HCT116 (cell line): Measurements from ENCODE around the gene KCNIP3. TPM values are rescaled to one million over a fixed set of nuclear protein-coding genes. Genes with fewer than 3 reads are reported as not detected.

Experiments used
- ATAC-seq: fragments of 200-7000 bp; cut with Tn5 transposase; 2 replicates; pipeline ENCODE4 v1.9.1; 2020; ENCODE audit warnings: mild to moderate bottlenecking, moderate library complexity
- BruUV-seq: library from RNA; stranded (reverse); fragments of 400-500 nt; replicated peaks from 2 replicates; lab custom pipeline; 2021; lab: Mats Ljungman, UMichigan
- CTCF ChIA-PET: fragments of 300-600 bp; sonication (Branson Sonifier 250); formaldehyde crosslinking; loops from one replicate; lab custom pipeline; 2021; ENCODE audit warnings: antibody characterized with exemption; lab: Charles Lee
- POLR2A ChIA-PET: fragments of 300-600, 350-600 bp; sonication (Branson Sonifier 250); formaldehyde crosslinking; loops from one replicate; lab custom pipeline; 2021; ENCODE audit warnings: antibody characterized with exemption; lab: Charles Lee
- RAD21 ChIA-PET, 2 experiments: fragments of 300-600 bp; sonication (Branson Sonifier 250); formaldehyde crosslinking; loops; one replicate each; lab custom pipeline; 2023; ENCODE audit warnings: low total read pairs in 2 of 2; ENCODE audit not compliant: uncharacterized antibody in 2 of 2, unreplicated experiment in 2 of 2, low non-redundant PET in 1 of 2; lab: Charles Lee
- DNase-seq: peaks from one replicate; pipeline ENCODE4 v3.0.0-alpha.2; 2010; ENCODE audit warnings: low read depth, low spot score
- H2AFZ ChIP-seq: fragments of 200-600 bp; shearing (Covaris generic), sonication (generic); 2 replicates; pipeline ENCODE4 v1.6.1; 2017; ENCODE audit warnings: low read depth, mixed run types, mixed read lengths, antibody characterized with exemption, low read length; ENCODE audit not compliant: poor library complexity, severe bottlenecking
- H3K27ac ChIP-seq: 2 replicates; pipeline ENCODE4 v1.5.1; 2012; ENCODE audit warnings: low read depth, low read length
- H3K27me3 ChIP-seq: fragments of 200-600 bp; sonication (generic); 2 replicates; pipeline ENCODE4 v1.6.1; 2016; ENCODE audit warnings: mixed run types, low read length, mixed read lengths; ENCODE audit not compliant: insufficient read depth
- H3K36me3 ChIP-seq, 2 experiments: fragments of 200-500 bp in 1 of 2; fragments of 200-600 bp in 1 of 2; sonication (Bioruptor generic) in 1 of 2; sonication (generic) in 1 of 2; 2 replicates each; pipeline versions ENCODE4 v1.5.1 to v1.6.1; 2014 to 2016; ENCODE audit warnings: low read length in 2 of 2, inconsistent platforms in 1 of 2, mixed read lengths in 1 of 2, mixed run types in 1 of 2; ENCODE audit not compliant: insufficient read depth in 2 of 2, control insufficient read depth in 1 of 2
- H3K4me1 ChIP-seq, 2 experiments: fragments of 200-600 bp in 1 of 2; sonication (generic) in 1 of 2; 2 replicates each; pipeline versions ENCODE4 v1.5.1 to v1.6.1; 2012 to 2017; ENCODE audit warnings: low read length in 2 of 2, inconsistent platforms in 1 of 2, mild to moderate bottlenecking in 1 of 2, mixed read lengths in 1 of 2, mixed run types in 1 of 2, moderate library complexity in 1 of 2; ENCODE audit not compliant: insufficient read depth in 2 of 2, control insufficient read depth in 1 of 2
- H3K4me2 ChIP-seq: fragments of 200-600 bp; sonication (generic); 2 replicates; pipeline ENCODE4 v1.6.1; 2017; ENCODE audit warnings: mixed run types, low read length, mixed read lengths
- H3K4me3 ChIP-seq, 2 experiments: fragments of 200-600 bp in 1 of 2; sonication (generic) in 1 of 2; replicated peaks in 1 of 2; 2 replicates each; pipeline ENCODE4 v1.5.1; 2011 to 2016; ENCODE audit warnings: low read length in 2 of 2, control low read depth in 1 of 2, low read depth in 1 of 2, mild to moderate bottlenecking in 1 of 2, mixed read lengths in 1 of 2, mixed run types in 1 of 2
- H3K79me2 ChIP-seq: fragments of 200-600 bp; sonication (generic); 2 replicates; pipeline ENCODE4 v1.6.1; 2017; ENCODE audit warnings: mild to moderate bottlenecking, mixed run types, low read length, moderate library complexity, mixed read lengths; ENCODE audit not compliant: insufficient read depth
- H3K9ac ChIP-seq: fragments of 200-600 bp; sonication (generic); 2 replicates; pipeline ENCODE4 v1.6.1; 2016; ENCODE audit warnings: low read length, mixed read lengths
- H3K9me2 ChIP-seq: fragments of 200-600 bp; sonication (generic), shearing (Covaris generic); 2 replicates; pipeline ENCODE4 v1.6.1; 2017; ENCODE audit warnings: mixed run types, mild to moderate bottlenecking, moderate library complexity; ENCODE audit not compliant: insufficient read depth
- H3K9me3 ChIP-seq, 2 experiments: fragments of 200-500 bp in 1 of 2; fragments of 200-600 bp in 1 of 2; sonication (Bioruptor generic) in 1 of 2; sonication (generic) in 1 of 2; 2 replicates each; pipeline ENCODE4 v1.6.1; 2014 to 2017; ENCODE audit warnings: low read length in 2 of 2, mixed read lengths in 2 of 2, inconsistent platforms in 1 of 2, low read depth in 1 of 2, mild to moderate bottlenecking in 1 of 2, mixed run types in 1 of 2, moderate library complexity in 1 of 2; ENCODE audit not compliant: control insufficient read depth in 1 of 2, insufficient read depth in 1 of 2
- H4K20me1 ChIP-seq: fragments of 200-600 bp; sonication (generic), shearing (Covaris generic); 2 replicates; pipeline ENCODE4 v1.6.1; 2017; ENCODE audit warnings: mixed run types, mild to moderate bottlenecking, moderate library complexity; ENCODE audit not compliant: insufficient read depth
- CBX3 ChIP-seq: IDR thresholded peaks from 2 replicates; pipeline ENCODE4 v1.6.1; 2012; ENCODE audit warnings: low read depth
- CEBPB ChIP-seq: IDR thresholded peaks from 2 replicates; pipeline ENCODE4 v1.6.1; 2012; ENCODE audit warnings: low read depth
- EGR1 ChIP-seq: IDR thresholded peaks from 2 replicates; pipeline ENCODE4 v1.6.1; 2012; ENCODE audit warnings: low read depth
- FOSL1 ChIP-seq: IDR thresholded peaks from 2 replicates; pipeline ENCODE4 v1.6.1; 2012; ENCODE audit warnings: low read depth
- JUND ChIP-seq: IDR thresholded peaks from 2 replicates; pipeline ENCODE4 v1.6.1; 2012
- MAX ChIP-seq: IDR thresholded peaks from 2 replicates; pipeline ENCODE4 v1.6.1; 2012
- RAD21 ChIP-seq: IDR thresholded peaks from 2 replicates; pipeline ENCODE4 v1.6.1; 2012; ENCODE audit warnings: low read depth, mild to moderate bottlenecking
- REST ChIP-seq: IDR thresholded peaks from 2 replicates; pipeline ENCODE4 v1.6.1; 2012; ENCODE audit warnings: low read depth
- TCF7L2 ChIP-seq: IDR thresholded peaks from 2 replicates; pipeline ENCODE4 v1.7.0; 2011; ENCODE audit warnings: borderline replicate concordance, inconsistent platforms; ENCODE audit not compliant: insufficient read depth, insufficient read length; ENCODE audit errors: extremely low read depth
- YY1 ChIP-seq: IDR thresholded peaks from 2 replicates; pipeline ENCODE4 v1.6.1; 2011; ENCODE audit warnings: low read length, low read depth, moderate library complexity, mild to moderate bottlenecking; ENCODE audit not compliant: insufficient replicate concordance; ENCODE audit errors: extremely low read depth
- ZBTB33 ChIP-seq: IDR thresholded peaks from 2 replicates; pipeline ENCODE4 v1.6.1; 2011; ENCODE audit warnings: mild to moderate bottlenecking, low read length, moderate library complexity; ENCODE audit not compliant: insufficient replicate concordance; ENCODE audit errors: extremely low read depth
- ZFX ChIP-seq: fragments of 450-650 bp; IDR thresholded peaks from 2 replicates; pipeline ENCODE4 v1.6.1; 2017
- ZNF274 ChIP-seq: fragments of 200-500 bp; sonication (Bioruptor generic); IDR thresholded peaks from 2 replicates; pipeline ENCODE4 v1.6.1; 2014; ENCODE audit warnings: mild to moderate bottlenecking, low read depth, low read length, inconsistent platforms
- intact Hi-C: fragments of 100-400 bp; cut with micrococcal nuclease; formaldehyde crosslinking; loops from 2 replicates; pipeline ENCODE4 v1.10.0; 2022
- total RNA-seq: library from RNA; stranded (reverse); gene quantifications from one replicate; pipeline ENCODE4 v1.2.1, GENCODE V29; 2021; ENCODE audit not compliant: unreplicated experiment

Gene KCNIP3
- total RNA-seq, 1 experiment from 2014 or later, result 3.1 TPM

GRCh38 chr2:95313296-95314131 is 16.4 kb downstream of the KCNIP3 start:
- no peaks in the 10 kb centered on the region for H3K9me3 ChIP-seq
- H3K79me2 ChIP-seq, result no peaks in the 10 kb centered on the region
- no peak overlapping the region for H3K27ac ChIP-seq
- H3K4me2 ChIP-seq, result no peak overlapping the region; the same call in 1 of the 2 replicates
- no peaks in the 10 kb centered on the region for H3K36me3 ChIP-seq
- intact Hi-C loops, result no loop called here
- CTCF ChIA-PET, result interaction anchor here (2.2 kb wide), 1 partner anchor 82 kb away, joined by 24 read pairs; no protein-coding TSS in a partner anchor
- DNase-seq (no peak), ATAC-seq (peak; percentile 39; the same call in 1 of the 2 replicates)
- POLR2A ChIA-PET, result no interaction called here
- no TSS peak for BruUV-seq
- H3K4me3 ChIP-seq, result no peak overlapping the region
- H2AFZ ChIP-seq, result no peak overlapping the region
- peaks cover 10 to 20% of the 10 kb centered on the region in 2 experiments; a peak in 2 of 4 replicates for H3K4me1 ChIP-seq
- H4K20me1 ChIP-seq, result no peaks in the 10 kb centered on the region
- no peak overlapping the region for H3K9ac ChIP-seq
- RAD21 ChIA-PET, result no interaction called here
- H3K27me3 ChIP-seq, result no peaks in the 10 kb centered on the region
- TF ChIP-seq MAX (no peak; the same call in 1 of the 2 replicates), ZFX (no peak), CBX3 (no peak)
- no peaks in the 10 kb centered on the region for H3K9me2 ChIP-seq

- Histone ChIP-seq H3K79me2 (no peaks in the 10 kb centered on the region), H2AFZ (no peak overlapping the region), H4K20me1 (no peaks in the 10 kb centered on the region), H3K4me1 (peaks cover 10 to 15% of the 10 kb centered on the region in 2 experiments; a peak in 2 of 4 replicates), H3K36me3 (no peaks in the 10 kb centered on the region), H3K27me3 (no peaks in the 10 kb centered on the region), H3K9me2 (no peaks in the 10 kb centered on the region), H3K9me3 (no peaks in the 10 kb centered on the region), H3K4me2 (no peak overlapping the region), H3K27ac (no peak overlapping the region), H3K4me3 (no peak overlapping the region), H3K9ac (no peak overlapping the region)
- no peak for ATAC-seq
- POLR2A ChIA-PET, result interaction anchor here (0.7 kb wide), 1 partner anchor 82 kb away, joined by 4 read pairs; no protein-coding TSS in a partner anchor
- BruUV-seq, result no TSS peak
- DNase-seq, result no peak
- intact Hi-C loops, result no loop called here
- CTCF ChIA-PET, result interaction anchor here (5.2 kb wide), 1 partner anchor 83 kb away, joined by 88 read pairs; no protein-coding TSS in a partner anchor
- RAD21 ChIA-PET, result interaction anchor here (1.0 to 1.6 kb wide), 2 partner anchors 83 kb away, joined by 3 to 7 read pairs; no protein-coding TSS in a partner anchor
- TF ChIP-seq RAD21 (no peak), EGR1 (no peak), TCF7L2 (no peak), ZNF274 (no peak), JUND (no peak), REST (no peak), ZBTB33 (no peak), CEBPB (no peak), FOSL1 (no peak), YY1 (no peak)
Measured at GRCh38 chr2:95314598-95314963, 17.4 kb downstream of the KCNIP3 start.
